HUES48 (cell line): Measurements from ENCODE around the gene CBX7.

Source experiments
- H3K27ac ChIP-seq: one replicate; pipeline ENCODE4 v1.7.0; 2013; ENCODE audit warnings: low read depth, low read length, inconsistent platforms
- H3K27me3 ChIP-seq: 2 replicates; pipeline ENCODE4 v1.6.1; 2013; ENCODE audit warnings: mild to moderate bottlenecking, low read length; ENCODE audit not compliant: control insufficient read depth, insufficient read depth
- H3K36me3 ChIP-seq: 2 replicates; pipeline ENCODE4 v1.6.1; 2013; ENCODE audit warnings: low read length; ENCODE audit not compliant: control insufficient read depth, insufficient read depth
- H3K4me1 ChIP-seq: 2 replicates; pipeline ENCODE4 v1.6.1; 2013; ENCODE audit warnings: mild to moderate bottlenecking, low read length; ENCODE audit not compliant: control insufficient read depth, insufficient read depth
- H3K4me3 ChIP-seq: 2 replicates; pipeline ENCODE4 v1.5.1; 2013; ENCODE audit warnings: mild to moderate bottlenecking, low read depth, low read length
- H3K9ac ChIP-seq: 2 replicates; pipeline ENCODE4 v1.6.1; 2013; ENCODE audit warnings: mild to moderate bottlenecking, low read depth, low read length, moderate library complexity
- H3K9me3 ChIP-seq: 2 replicates; pipeline ENCODE4 v1.6.1; 2013; ENCODE audit warnings: low read length; ENCODE audit not compliant: control insufficient read depth, insufficient read depth

Gene CBX7

DNA sequence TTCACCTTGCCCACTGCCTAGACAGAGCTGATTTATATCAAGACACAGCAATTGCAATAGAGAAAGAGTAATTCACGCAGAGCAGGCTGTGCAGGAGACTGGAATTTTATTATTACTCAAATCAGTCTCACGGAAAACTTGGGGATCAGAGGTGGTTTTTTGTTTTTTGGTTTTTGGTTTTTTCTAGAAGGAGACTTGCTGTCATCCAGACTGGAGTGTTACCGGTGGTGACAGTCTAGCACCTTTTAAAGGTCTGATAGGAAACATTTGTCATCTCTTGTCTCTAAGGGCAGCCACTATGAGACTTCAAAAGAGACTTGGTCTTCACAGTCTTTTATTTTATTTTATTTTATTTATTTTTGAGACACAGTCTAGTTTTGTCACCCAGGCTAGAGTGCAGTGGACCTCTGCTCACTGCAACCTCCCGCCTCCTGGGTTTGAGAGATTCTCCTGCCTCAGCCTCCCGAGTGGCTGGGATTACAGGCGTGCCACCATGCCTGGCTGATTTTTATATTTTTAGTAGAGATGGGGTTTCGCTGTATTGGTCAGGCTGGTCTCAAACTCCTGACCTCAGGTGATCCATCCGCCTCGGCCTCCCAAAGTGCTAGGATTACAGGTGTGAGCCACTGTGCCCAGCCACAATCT, 36.4 kb downstream of the CBX7 start:
- Histone ChIP-seq H3K4me3 (no peak overlapping the region), H3K9me3 (no peaks in the 10 kb centered on the region), H3K9ac (no peak overlapping the region), H3K36me3 (no peaks in the 10 kb centered on the region), H3K27ac (no peak overlapping the region), H3K27me3 (peaks cover 19% of the 10 kb centered on the region; the same call in 1 of the 2 replicates), H3K4me1 (peaks cover 28% of the 10 kb centered on the region)

DNA sequence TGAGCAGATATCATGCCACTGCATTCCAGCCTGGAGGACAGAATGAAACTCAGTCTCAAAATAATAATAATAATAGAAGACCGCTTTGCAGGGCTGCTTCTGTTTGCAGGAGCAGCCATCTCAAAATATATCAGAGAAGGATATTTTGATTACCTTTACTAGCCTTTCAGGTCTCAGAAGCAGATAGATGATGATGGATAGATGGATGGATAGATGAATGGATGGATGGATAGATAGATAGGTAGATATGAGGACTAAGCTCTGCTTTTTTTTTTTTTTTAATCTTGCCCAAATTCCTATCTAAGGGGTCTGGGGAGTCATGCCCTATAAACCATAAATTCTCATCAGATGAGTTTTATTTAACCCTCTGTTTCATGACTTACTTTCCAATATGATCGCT, 36.9 kb downstream of the CBX7 start:
- peaks cover 34% of the 10 kb centered on the region for H3K4me1 ChIP-seq
- H3K36me3 ChIP-seq: no peaks in the 10 kb centered on the region
- peaks cover 19% of the 10 kb centered on the region; the same call in 1 of the 2 replicates for H3K27me3 ChIP-seq
- no peaks in the 10 kb centered on the region for H3K9me3 ChIP-seq
- no peak overlapping the region for H3K9ac ChIP-seq
- peak overlapping the region; percentile 7; the same call in 1 of the 2 replicates for H3K4me3 ChIP-seq
- H3K27ac ChIP-seq: no peak overlapping the region

DNA sequence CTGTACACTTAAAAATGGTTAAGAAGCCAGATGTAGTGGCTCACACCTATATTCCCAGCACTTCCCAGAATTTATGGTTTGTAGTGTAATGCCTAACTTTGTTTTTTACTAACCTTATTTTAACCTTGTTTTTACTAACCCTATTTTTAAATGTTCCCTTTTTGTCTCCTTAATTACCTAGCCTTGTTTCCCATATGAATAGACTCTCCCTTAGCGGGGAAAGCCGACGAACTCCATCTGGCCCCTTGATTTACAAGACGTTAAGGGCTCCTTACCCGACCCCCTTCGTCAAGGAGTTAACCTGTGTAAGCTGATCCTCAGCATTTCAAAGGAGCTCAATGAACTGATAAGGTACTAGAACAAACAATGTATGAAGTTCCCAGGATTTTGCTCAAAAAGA, 38.4 kb downstream of the CBX7 start:
- H3K9ac ChIP-seq: no peak overlapping the region
- H3K27ac ChIP-seq: peak overlapping the region; percentile 72
- H3K4me3 ChIP-seq: peak overlapping the region; percentile 34; the same call in 1 of the 2 replicates
- peaks cover 35% of the 10 kb centered on the region for H3K4me1 ChIP-seq
- H3K36me3 ChIP-seq: no peaks in the 10 kb centered on the region
- peaks cover 19% of the 10 kb centered on the region; the same call in 1 of the 2 replicates for H3K27me3 ChIP-seq
- H3K9me3 ChIP-seq: no peaks in the 10 kb centered on the region

DNA sequence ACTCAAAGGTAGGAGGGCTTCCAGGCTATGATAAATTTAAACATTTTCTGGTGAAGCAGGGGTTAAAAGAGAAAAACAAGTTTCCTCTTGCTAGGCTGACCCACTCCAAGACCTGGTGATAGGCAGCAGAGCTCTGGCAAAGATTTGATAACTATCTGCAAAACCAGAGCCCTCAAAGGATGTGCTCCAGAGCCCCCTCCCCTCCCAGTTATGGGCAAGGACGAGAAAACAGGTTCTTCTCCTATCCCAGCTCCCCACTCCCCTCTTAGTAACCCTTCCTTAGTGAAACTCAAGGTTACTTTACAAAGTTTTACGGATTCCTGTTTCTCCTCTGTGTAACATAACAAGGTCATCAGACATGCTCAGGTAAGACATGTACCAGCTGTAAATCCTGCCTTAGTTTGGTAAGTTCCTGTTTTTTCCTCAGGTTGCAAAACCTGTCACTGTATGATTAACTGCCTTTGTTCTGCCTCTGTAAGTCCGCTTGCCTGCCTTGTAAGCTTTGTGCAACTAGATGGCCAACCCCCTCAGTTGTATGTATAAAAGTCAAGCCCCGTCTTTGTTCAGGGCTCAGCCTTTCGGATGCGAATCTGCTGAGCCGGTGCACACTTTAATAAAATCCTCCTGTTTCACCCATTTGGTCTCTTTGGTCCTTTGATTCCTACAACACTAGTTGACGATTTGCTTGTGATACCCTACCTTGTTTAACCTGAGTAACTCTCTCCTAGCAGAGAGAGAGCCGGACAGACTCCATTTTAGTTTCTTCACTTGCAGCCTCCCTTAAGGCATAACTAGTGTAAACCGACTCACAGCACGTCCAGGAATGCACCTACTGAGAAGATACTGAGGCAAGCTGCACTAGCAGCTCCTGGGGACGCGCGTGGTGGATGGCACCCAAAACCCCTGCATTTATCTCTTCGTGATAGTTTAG, 41.6 kb downstream of the CBX7 start:
- peaks cover 33% of the 10 kb centered on the region for H3K4me1 ChIP-seq
- peaks cover 12% of the 10 kb centered on the region; the same call in 1 of the 2 replicates for H3K27me3 ChIP-seq
- H3K27ac ChIP-seq: peak overlapping the region; percentile 0
- H3K9ac ChIP-seq: no peak overlapping the region
- H3K4me3 ChIP-seq: no peak overlapping the region
- H3K36me3 ChIP-seq: no peaks in the 10 kb centered on the region
- H3K9me3 ChIP-seq: no peaks in the 10 kb centered on the region

DNA sequence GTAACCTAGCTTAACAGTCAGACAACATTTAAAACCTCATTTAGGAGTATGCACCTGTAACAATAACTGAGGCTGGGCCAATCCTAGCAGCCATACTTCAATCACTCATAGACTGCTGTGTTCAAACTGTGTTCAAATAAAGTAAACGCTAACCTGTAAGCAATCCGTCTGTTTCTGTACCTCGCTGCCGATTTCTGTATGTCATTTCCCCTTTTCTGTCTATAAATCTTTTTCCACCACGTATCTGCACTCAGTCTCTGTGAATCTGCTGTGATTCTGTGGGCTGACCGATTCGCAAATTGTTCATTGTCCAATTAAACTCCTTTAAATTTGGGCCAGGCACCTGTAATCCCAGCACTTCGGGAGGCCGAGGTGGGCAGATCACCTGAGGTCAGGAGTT, 43.1 kb downstream of the CBX7 start:
- H3K27me3 ChIP-seq: no peaks in the 10 kb centered on the region
- no peak overlapping the region for H3K27ac ChIP-seq
- H3K9me3 ChIP-seq: no peaks in the 10 kb centered on the region
- H3K4me3 ChIP-seq: no peak overlapping the region
- H3K9ac ChIP-seq: no peak overlapping the region
- H3K36me3 ChIP-seq: no peaks in the 10 kb centered on the region
- H3K4me1 ChIP-seq: peaks cover 19% of the 10 kb centered on the region

DNA sequence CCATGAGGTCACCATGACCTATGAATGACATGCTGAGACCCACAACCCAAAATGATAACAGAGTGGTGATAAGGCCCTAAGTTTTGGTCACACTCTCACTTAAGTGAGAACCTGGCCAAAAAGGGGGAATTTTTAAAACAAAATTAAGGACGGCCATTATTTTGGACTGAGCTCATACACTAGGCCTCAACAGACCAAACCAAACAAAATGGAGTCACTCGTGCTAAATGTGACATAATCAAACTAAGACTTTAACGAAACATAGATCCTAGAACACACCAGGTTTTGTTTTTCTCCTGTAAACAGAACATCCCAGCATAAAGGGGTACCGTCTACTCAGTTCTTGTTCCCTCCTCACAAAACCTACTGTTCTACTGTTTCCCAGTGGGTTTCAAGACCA, 44.0 kb downstream of the CBX7 start:
- no peaks in the 10 kb centered on the region for H3K9me3 ChIP-seq
- peaks cover 10% of the 10 kb centered on the region for H3K4me1 ChIP-seq
- H3K4me3 ChIP-seq: no peak overlapping the region
- no peaks in the 10 kb centered on the region for H3K36me3 ChIP-seq
- no peaks in the 10 kb centered on the region for H3K27me3 ChIP-seq
- H3K27ac ChIP-seq: no peak overlapping the region
- H3K9ac ChIP-seq: no peak overlapping the region

DNA sequence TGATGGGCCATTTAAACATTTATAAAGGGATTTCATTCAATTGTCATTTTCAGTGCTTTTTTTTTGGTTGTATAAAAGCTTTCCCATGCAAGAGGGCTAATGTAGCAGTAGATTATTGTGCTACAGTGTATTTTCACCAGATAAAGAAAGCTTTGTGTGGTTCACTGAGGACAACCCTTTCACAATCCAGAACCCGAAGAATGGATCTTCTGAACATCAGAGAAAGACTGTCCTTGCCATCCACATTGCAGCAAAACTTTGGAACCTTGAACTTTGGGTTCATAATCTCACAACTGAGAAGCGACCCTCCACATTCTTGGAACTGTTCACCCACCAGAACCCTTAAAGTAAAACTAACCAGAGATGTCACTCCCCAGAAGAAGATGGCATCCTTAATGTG, 46.2 kb downstream of the CBX7 start:
- no peak overlapping the region for H3K9ac ChIP-seq
- no peak overlapping the region for H3K4me3 ChIP-seq
- no peaks in the 10 kb centered on the region for H3K9me3 ChIP-seq
- no peaks in the 10 kb centered on the region for H3K27me3 ChIP-seq
- H3K36me3 ChIP-seq: no peaks in the 10 kb centered on the region
- peaks cover 8% of the 10 kb centered on the region for H3K4me1 ChIP-seq
- H3K27ac ChIP-seq: no peak overlapping the region

DNA sequence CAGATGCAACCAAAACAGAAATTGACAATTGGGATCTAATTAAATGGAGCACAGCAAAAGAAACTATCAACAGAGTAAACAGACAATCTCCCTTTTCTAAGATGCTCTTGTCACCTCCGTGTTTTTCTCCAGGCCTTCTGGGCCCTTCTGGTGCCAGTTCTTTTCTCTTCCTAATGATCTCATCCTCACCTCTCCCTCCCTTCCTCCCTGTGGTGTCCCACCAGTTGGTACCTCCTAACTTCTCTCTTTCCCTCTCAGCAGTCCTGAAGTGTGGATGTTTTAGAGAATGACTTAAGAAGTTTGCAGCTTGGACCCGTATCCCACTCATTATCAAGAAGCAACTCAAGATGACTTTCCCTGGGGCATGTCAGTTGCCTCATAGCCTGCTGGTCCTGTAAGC, 49.0 kb downstream of the CBX7 start:
- Histone ChIP-seq H3K9me3 (no peaks in the 10 kb centered on the region), H3K27ac (no peak overlapping the region), H3K9ac (no peak overlapping the region), H3K4me1 (peaks cover 8% of the 10 kb centered on the region; the same call in 1 of the 2 replicates), H3K36me3 (no peaks in the 10 kb centered on the region), H3K27me3 (no peaks in the 10 kb centered on the region), H3K4me3 (no peak overlapping the region)

DNA sequence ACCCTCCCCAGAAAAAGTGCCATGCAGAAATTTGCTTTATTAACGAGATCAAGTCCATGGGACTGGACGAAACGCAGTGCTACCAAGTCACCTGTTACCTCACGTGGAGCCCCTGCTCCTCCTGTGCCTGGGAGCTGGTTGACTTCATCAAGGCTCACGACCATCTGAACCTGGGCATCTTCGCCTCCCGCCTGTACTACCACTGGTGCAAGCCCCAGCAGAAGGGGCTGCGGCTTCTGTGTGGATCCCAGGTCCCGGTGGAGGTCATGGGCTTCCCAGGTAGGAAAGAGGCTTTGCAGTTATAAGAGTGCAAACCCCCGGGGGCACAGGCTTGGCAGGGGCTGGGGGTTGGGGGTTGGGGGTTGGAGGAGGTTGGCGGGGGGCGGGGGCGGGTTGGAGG, 51.3 kb downstream of the CBX7 start:
- Histone ChIP-seq H3K4me3 (no peak overlapping the region), H3K36me3 (no peaks in the 10 kb centered on the region), H3K27ac (no peak overlapping the region), H3K9me3 (no peaks in the 10 kb centered on the region), H3K27me3 (no peaks in the 10 kb centered on the region), H3K4me1 (peaks cover 23% of the 10 kb centered on the region; the same call in 1 of the 2 replicates), H3K9ac (no peak overlapping the region)

DNA sequence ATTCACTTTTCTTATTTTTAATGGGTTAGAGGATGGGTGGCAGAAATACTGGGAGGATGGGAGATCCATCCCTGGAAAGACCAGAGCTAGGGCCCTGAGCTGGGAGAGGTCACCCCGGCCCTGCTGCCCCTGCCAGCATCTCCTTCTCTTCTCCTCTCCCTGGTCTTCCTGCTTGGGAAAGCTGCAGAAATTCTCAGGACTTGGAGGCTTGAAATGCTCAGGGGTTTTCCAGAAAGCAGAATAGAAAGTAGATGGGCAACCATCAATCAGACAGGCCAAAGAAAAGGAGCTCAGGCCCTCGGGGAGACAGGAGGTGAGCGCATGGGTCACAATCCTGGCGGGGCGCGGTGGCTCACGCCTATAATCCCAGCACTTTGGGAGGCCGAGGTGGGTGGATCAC, 53.9 kb downstream of the CBX7 start:
- Histone ChIP-seq H3K27ac (no peak overlapping the region), H3K27me3 (no peaks in the 10 kb centered on the region), H3K9me3 (no peaks in the 10 kb centered on the region), H3K4me3 (no peak overlapping the region), H3K4me1 (peaks cover 23% of the 10 kb centered on the region; the same call in 1 of the 2 replicates), H3K36me3 (no peaks in the 10 kb centered on the region), H3K9ac (no peak overlapping the region)

DNA sequence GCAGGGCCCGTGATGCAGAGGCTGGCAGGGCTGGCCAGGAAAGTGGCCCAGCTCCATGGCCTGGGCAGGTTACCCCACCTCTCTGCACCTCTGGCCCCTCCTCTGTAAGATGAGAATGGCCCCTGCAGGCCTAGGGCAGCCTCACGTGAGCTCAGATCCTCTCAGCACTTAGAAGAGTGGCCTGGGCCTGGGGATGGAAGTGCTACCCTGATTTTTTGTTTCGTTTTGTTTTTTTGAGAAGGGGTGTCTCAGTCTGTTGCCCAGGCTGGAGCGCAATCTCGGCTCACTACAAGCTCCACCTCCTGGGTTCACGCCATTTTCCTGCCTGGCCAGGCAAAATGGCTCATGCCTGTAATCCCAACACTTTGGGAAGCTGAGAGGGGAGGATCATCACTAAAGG, 54.5 kb downstream of the CBX7 start:
- H3K27ac ChIP-seq: no peak overlapping the region
- no peaks in the 10 kb centered on the region for H3K9me3 ChIP-seq
- peaks cover 23% of the 10 kb centered on the region; the same call in 1 of the 2 replicates for H3K4me1 ChIP-seq
- no peak overlapping the region for H3K9ac ChIP-seq
- H3K27me3 ChIP-seq: no peaks in the 10 kb centered on the region
- H3K36me3 ChIP-seq: no peaks in the 10 kb centered on the region
- no peak overlapping the region for H3K4me3 ChIP-seq
